Prostate gland (tissue), 2 donors: ENCODE data around the gene CAPN1. TPM values are rescaled to one million over a fixed set of nuclear protein-coding genes. Genes with fewer than 3 reads are reported as not detected.

Source experiments
- DNase-seq: peaks from one replicate; pipeline ENCODE4 v3.0.0-alpha.2; 2019; ENCODE audit warnings: low spot score
- H3K27ac ChIP-seq, 2 donors: fragments of 200-600 bp; sonication (generic); 2 replicates each; pipeline ENCODE4 v1.5.1; 2017 to 2019
- H3K27me3 ChIP-seq: fragments of 200-600 bp; sonication (generic); replicated peaks from 2 replicates; pipeline ENCODE4 v1.5.1; 2019; ENCODE audit not compliant: insufficient read depth
- H3K36me3 ChIP-seq, 2 donors: fragments of 200-600 bp; sonication (generic); 1 replicate in 1 of 2; 2 replicates in 1 of 2; pipeline versions ENCODE4 v1.5.1 to v1.8.1; 2017 to 2019
- H3K4me1 ChIP-seq: fragments of 200-600 bp; sonication (generic); replicated peaks from 2 replicates; pipeline ENCODE4 v1.5.1; 2019
- H3K4me3 ChIP-seq, 2 donors: fragments of 200-600 bp; sonication (generic); 2 replicates each; pipeline ENCODE4 v1.5.1; 2017 to 2019
- H3K9me3 ChIP-seq: fragments of 200-600 bp; sonication (generic); 2 replicates; pipeline ENCODE4 v1.5.1; 2017
- POLR2A ChIP-seq: fragments of 450-650 bp; IDR thresholded peaks from one replicate; pipeline ENCODE4 v1.6.1; 2016; ENCODE audit warnings: antibody characterized with exemption, mild to moderate bottlenecking
- POLR2AphosphoS5 ChIP-seq: sonication (generic); formaldehyde crosslinking; IDR thresholded peaks from one replicate; pipeline ENCODE4 v1.6.1; 2017; ENCODE audit warnings: antibody characterized with exemption
- WGBS: methylation state at CpG from one replicate; pipeline ENCODE4 v1.1.5; 2018; 5-methylcytosine and 5-hydroxymethylcytosine counted together
- intact Hi-C: fragments of 100-400 bp; cut with DNase I; formaldehyde crosslinking; loops from one replicate; pipeline ENCODE4 v1.14.2; 2022
- total RNA-seq, 2 donors: library from RNA; depleted of rRNA; stranded (reverse); fragments of >200 nt; gene quantifications; one replicate each; pipeline ENCODE4 v1.1.0, GENCODE V29; 2016
- TF ChIP-seq, protein P1 (sequence below), 4 experiments: fragments of 200-600 bp in 2 of 4; fragments of 450-650 bp in 2 of 4; sonication (generic) in 2 of 4; IDR thresholded peaks; 1 replicate in 3 of 4; 2 replicates in 1 of 4; pipeline ENCODE4 v1.5.1; 2016 to 2019; ENCODE audit warnings: antibody characterized with exemption in 4 of 4, mild to moderate bottlenecking in 2 of 4, moderate library complexity in 2 of 4

CAPN1 gene
- total RNA-seq, 2 donors from 2014 or later: 215 to 374 TPM

DNA sequence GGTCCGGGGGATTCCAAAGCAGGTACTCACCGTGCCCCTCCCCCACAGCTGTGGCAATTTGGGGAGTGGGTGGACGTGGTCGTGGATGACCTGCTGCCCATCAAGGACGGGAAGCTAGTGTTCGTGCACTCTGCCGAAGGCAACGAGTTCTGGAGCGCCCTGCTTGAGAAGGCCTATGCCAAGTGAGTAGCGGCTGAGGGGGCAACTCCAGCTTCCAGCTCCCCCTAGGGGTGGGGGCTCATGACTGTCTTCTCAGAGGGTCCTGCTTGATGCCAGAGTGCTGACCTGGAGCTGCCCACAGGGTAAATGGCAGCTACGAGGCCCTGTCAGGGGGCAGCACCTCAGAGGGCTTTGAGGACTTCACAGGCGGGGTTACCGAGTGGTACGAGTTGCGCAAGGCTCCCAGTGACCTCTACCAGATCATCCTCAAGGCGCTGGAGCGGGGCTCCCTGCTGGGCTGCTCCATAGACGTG lies 4.2 kb downstream of the CAPN1 start:
- no peak overlapping the region for H3K27ac ChIP-seq

DNA sequence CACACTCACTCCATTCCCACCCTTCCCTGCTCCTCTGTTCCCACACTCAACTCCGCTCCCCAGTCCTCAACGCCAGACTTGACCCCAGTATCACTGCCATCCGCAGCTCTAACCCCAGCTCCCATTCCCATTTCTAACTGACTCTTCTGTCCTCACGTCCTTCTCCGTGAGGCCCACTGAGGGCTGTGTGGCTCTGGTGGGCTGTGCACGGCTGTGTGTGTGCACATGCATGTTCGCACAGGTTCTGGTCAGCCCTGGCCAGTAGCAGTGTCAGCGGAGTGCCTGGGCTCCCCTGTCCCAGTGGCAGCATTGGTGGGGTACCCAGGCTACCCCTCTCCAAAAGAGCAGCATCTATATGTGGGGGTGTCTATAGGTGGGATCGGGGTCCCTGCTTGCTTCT lies 5.0 kb downstream of the CAPN1 start:
- peaks cover 11% of the 10 kb centered on the region for H3K4me1 ChIP-seq
- no peak for DNase-seq
- TF ChIP-seq, protein P1, sequence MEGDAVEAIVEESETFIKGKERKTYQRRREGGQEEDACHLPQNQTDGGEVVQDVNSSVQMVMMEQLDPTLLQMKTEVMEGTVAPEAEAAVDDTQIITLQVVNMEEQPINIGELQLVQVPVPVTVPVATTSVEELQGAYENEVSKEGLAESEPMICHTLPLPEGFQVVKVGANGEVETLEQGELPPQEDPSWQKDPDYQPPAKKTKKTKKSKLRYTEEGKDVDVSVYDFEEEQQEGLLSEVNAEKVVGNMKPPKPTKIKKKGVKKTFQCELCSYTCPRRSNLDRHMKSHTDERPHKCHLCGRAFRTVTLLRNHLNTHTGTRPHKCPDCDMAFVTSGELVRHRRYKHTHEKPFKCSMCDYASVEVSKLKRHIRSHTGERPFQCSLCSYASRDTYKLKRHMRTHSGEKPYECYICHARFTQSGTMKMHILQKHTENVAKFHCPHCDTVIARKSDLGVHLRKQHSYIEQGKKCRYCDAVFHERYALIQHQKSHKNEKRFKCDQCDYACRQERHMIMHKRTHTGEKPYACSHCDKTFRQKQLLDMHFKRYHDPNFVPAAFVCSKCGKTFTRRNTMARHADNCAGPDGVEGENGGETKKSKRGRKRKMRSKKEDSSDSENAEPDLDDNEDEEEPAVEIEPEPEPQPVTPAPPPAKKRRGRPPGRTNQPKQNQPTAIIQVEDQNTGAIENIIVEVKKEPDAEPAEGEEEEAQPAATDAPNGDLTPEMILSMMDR (IDR thresholded peaks at IDR 0.05): no peak
- TF ChIP-seq POLR2A: no peak
- no peak for TF ChIP-seq POLR2AphosphoS5
- 90% methylated on average over 9 of the region's 9 CpGs for WGBS
- H3K9me3 ChIP-seq: no peaks in the 10 kb centered on the region
- H3K4me3 ChIP-seq: no peak overlapping the region
- intact Hi-C loops: no loop called here
- no peaks in the 10 kb centered on the region for H3K27me3 ChIP-seq
- H3K36me3 ChIP-seq: peaks cover 12 to 20% of the 10 kb centered on the region in 2 donors
- no peak overlapping the region for H3K27ac ChIP-seq

More for the DNA sequence above, 4.2 kb downstream of the CAPN1 start:
- Histone ChIP-seq H3K36me3 (peaks cover 12 to 20% of the 10 kb centered on the region in 2 donors), H3K27me3 (no peaks in the 10 kb centered on the region), H3K4me3 (no peak overlapping the region), H3K4me1 (peaks cover 11% of the 10 kb centered on the region), H3K9me3 (no peaks in the 10 kb centered on the region)
- DNase-seq: no peak
- TF ChIP-seq, protein P1 (IDR thresholded peaks at IDR 0.05): no peak
- no peak for TF ChIP-seq POLR2AphosphoS5
- TF ChIP-seq POLR2A: no peak
- intact Hi-C loops: no loop called here
- 84% methylated on average over 14 of the region's 18 CpGs for WGBS

DNA sequence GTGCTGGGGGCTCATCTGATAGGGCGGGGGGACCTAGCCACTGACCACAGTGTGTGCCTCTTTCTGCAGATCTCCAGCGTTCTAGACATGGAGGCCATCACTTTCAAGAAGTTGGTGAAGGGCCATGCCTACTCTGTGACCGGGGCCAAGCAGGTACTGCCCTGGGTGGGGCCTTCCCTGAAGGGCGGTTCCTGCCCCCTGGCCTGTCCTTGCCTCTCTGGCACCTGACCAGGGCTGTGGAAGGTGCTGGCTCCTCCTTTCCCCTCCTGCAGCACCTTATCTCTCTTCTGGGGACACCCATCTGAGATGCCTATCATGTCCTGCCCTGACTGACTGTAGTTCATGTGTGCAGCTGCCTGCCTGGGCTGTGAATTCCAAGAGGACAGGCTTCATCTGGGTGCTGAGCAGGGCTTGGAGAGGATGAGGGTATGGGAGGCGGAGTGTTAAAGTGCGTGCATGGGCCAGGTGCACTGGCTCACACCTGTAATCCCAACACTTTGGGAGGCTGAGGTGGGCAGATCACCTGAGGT lies 5.5 kb downstream of the CAPN1 start:
- Histone ChIP-seq H3K27me3 (no peaks in the 10 kb centered on the region), H3K4me1 (peaks cover 11% of the 10 kb centered on the region), H3K27ac (no peak overlapping the region), H3K4me3 (no peak overlapping the region), H3K9me3 (no peaks in the 10 kb centered on the region), H3K36me3 (peaks cover 12 to 20% of the 10 kb centered on the region in 2 donors)
- 89% methylated on average over 6 of the region's 6 CpGs for WGBS
- no peak for DNase-seq
- TF ChIP-seq, protein P1 (IDR thresholded peaks at IDR 0.05): no peak
- intact Hi-C loops: no loop called here

DNA sequence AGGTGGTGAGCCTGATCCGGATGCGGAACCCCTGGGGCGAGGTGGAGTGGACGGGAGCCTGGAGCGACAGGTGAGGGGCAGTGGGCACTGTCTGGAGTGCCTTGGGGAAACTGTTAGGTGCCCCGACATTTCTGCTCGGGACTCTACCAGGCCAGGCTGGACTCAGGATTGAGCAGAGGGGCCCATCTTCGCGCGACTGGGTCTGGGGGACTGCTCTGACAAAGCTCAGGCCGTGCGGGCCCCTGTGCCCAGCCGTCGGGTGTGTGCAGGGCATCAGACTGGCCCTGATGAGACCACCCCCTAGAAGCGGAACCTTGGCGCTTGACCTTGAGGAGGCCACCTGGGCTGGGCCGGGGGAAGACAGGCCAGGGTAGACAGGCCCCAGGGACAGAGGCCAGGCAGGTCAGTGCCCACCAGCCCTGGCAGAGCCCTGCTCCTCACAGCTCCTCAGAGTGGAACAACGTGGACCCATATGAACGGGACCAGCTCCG lies 6.3 kb downstream of the CAPN1 start:
- H3K27ac ChIP-seq: no peak overlapping the region
- 91% methylated on average over 20 of the region's 20 CpGs for WGBS
- peaks cover 12 to 20% of the 10 kb centered on the region in 2 donors for H3K36me3 ChIP-seq
- H3K27me3 ChIP-seq: no peaks in the 10 kb centered on the region
- H3K4me3 ChIP-seq: no peak overlapping the region
- no peak for DNase-seq
- H3K9me3 ChIP-seq: no peaks in the 10 kb centered on the region
- peaks cover 6% of the 10 kb centered on the region for H3K4me1 ChIP-seq
- no peak for TF ChIP-seq POLR2A
- TF ChIP-seq POLR2AphosphoS5: no peak
- TF ChIP-seq, protein P1 (IDR thresholded peaks at IDR 0.05): no peak
- intact Hi-C loops: no loop called here

DNA sequence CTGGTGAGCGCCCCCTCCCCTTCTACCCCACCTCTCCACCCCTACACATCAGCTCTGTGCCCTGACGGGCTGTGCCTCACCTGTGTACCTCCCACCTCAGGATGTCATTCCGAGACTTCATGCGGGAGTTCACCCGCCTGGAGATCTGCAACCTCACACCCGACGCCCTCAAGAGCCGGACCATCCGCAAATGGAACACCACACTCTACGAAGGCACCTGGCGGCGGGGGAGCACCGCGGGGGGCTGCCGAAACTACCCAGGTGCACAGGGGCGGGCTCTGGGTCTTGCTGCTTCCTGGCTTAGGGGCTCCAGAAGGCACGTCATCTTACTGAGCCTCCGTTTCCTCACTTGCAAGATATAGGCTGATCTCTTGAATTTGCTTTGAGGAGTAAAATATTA lies 6.8 kb downstream of the CAPN1 start:
- TF ChIP-seq, protein P1 (IDR thresholded peaks at IDR 0.05): no peak
- TF ChIP-seq POLR2A: no peak
- no peak for TF ChIP-seq POLR2AphosphoS5
- H3K27me3 ChIP-seq: no peaks in the 10 kb centered on the region
- WGBS: 94% methylated on average over 18 of the region's 18 CpGs
- peaks cover 12 to 20% of the 10 kb centered on the region in 2 donors for H3K36me3 ChIP-seq
- H3K4me3 ChIP-seq: no peak overlapping the region
- H3K4me1 ChIP-seq: peaks cover under 1% of the 10 kb centered on the region
- intact Hi-C loops: no loop called here
- no peak for DNase-seq
- H3K9me3 ChIP-seq: no peaks in the 10 kb centered on the region
- no peak overlapping the region for H3K27ac ChIP-seq
